Measurements from ENCODE around the gene C3orf18.

The C3orf18 gene

GRCh38 chr3:50568947-50569749, 1.6 kb upstream of the C3orf18 start, which contains the start of gene HEMK1:
HEMK1 (plus strand) TSS chr3:50569522; CDS start chr3:50571105, 1,583 bp downstream.
- Histone ChIP-seq H3K36me3 (ENCODE audit: control insufficient read depth in 2 of 2, insufficient read depth in 2 of 2, low read length in 2 of 2) (peaks cover 5 to 6% of the 10 kb centered on the region in 2 donors), H3K4me3 (ENCODE audit: low read length in 2 of 2) (peak within 1 kb of the TSS; percentile 86 to 99), H3K4me1 (ENCODE audit: control insufficient read depth in 2 of 2, insufficient read depth in 2 of 2, low read length in 2 of 2) (peaks cover 22 to 26% of the 10 kb centered on the region in 2 donors), H3K27me3 (ENCODE audit: control insufficient read depth in 2 of 2, insufficient read depth in 2 of 2, low read length in 2 of 2) (no peaks in the 10 kb centered on the region), H3K9ac (ENCODE audit: low read depth in 1 of 2, low read length in 2 of 2) (peak within 1 kb of the TSS; percentile 94 to 99), H3K9me3 (ENCODE audit: control insufficient read depth in 2 of 2, low read length in 2 of 2) (no peaks in the 10 kb centered on the region), H3K27ac (ENCODE audit: low read depth in 2 of 2, low read length in 2 of 2) (peak within 1 kb of the TSS; percentile 92 to 95)

- H3K36me3 ChIP-seq (ENCODE audit: control insufficient read depth in 2 of 2, insufficient read depth in 2 of 2, low read length in 2 of 2) = no peaks in the 10 kb centered on the region
- H3K27ac ChIP-seq (ENCODE audit: low read depth in 2 of 2, low read length in 2 of 2) = peak overlapping the region in 1 of 2 donors; percentile 65
- H3K4me3 ChIP-seq (ENCODE audit: low read length in 2 of 2) = peak overlapping the region; percentile 56 to 99
- no peaks in the 10 kb centered on the region for H3K9me3 ChIP-seq (ENCODE audit: control insufficient read depth in 2 of 2, low read length in 2 of 2)
- H3K9ac ChIP-seq (ENCODE audit: low read depth in 1 of 2, low read length in 2 of 2) = peak overlapping the region; percentile 62 to 63
- H3K4me1 ChIP-seq (ENCODE audit: control insufficient read depth in 2 of 2, insufficient read depth in 2 of 2, low read length in 2 of 2) = peaks cover 20 to 22% of the 10 kb centered on the region in 2 donors
- H3K27me3 ChIP-seq (ENCODE audit: control insufficient read depth in 2 of 2, insufficient read depth in 2 of 2, low read length in 2 of 2) = no peaks in the 10 kb centered on the region
These were observed 549 bp downstream of the C3orf18 start for GRCh38 chr3:50567011-50567385.

- no peak overlapping the region for H3K27ac ChIP-seq (ENCODE audit: low read depth in 2 of 2, low read length in 2 of 2)
- peaks cover 16 to 17% of the 10 kb centered on the region in 2 donors for H3K4me1 ChIP-seq (ENCODE audit: control insufficient read depth in 2 of 2, insufficient read depth in 2 of 2, low read length in 2 of 2)
- no peak overlapping the region for H3K9ac ChIP-seq (ENCODE audit: low read depth in 1 of 2, low read length in 2 of 2)
- no peaks in the 10 kb centered on the region for H3K36me3 ChIP-seq (ENCODE audit: control insufficient read depth in 2 of 2, insufficient read depth in 2 of 2, low read length in 2 of 2)
- H3K4me3 ChIP-seq (ENCODE audit: low read length in 2 of 2) = no peak overlapping the region
- no peaks in the 10 kb centered on the region for H3K9me3 ChIP-seq (ENCODE audit: control insufficient read depth in 2 of 2, low read length in 2 of 2)
- no peaks in the 10 kb centered on the region for H3K27me3 ChIP-seq (ENCODE audit: control insufficient read depth in 2 of 2, insufficient read depth in 2 of 2, low read length in 2 of 2)
These were observed 3.2 kb downstream of the C3orf18 start for GRCh38 chr3:50564321-50564720.

GRCh38 chr3:50563867-50564266, 3.7 kb downstream of the C3orf18 start:
- Histone ChIP-seq H3K4me3 (ENCODE audit: low read length in 2 of 2) (no peak overlapping the region), H3K36me3 (ENCODE audit: control insufficient read depth in 2 of 2, insufficient read depth in 2 of 2, low read length in 2 of 2) (no peaks in the 10 kb centered on the region), H3K9me3 (ENCODE audit: control insufficient read depth in 2 of 2, low read length in 2 of 2) (no peaks in the 10 kb centered on the region), H3K4me1 (ENCODE audit: control insufficient read depth in 2 of 2, insufficient read depth in 2 of 2, low read length in 2 of 2) (peaks cover 16 to 17% of the 10 kb centered on the region in 2 donors), H3K27ac (ENCODE audit: low read depth in 2 of 2, low read length in 2 of 2) (no peak overlapping the region), H3K9ac (ENCODE audit: low read depth in 1 of 2, low read length in 2 of 2) (no peak overlapping the region), H3K27me3 (ENCODE audit: control insufficient read depth in 2 of 2, insufficient read depth in 2 of 2, low read length in 2 of 2) (no peaks in the 10 kb centered on the region)

GRCh38 chr3:50562861-50563260, 4.7 kb downstream of the C3orf18 start:
- Histone ChIP-seq H3K36me3 (ENCODE audit: control insufficient read depth in 2 of 2, insufficient read depth in 2 of 2, low read length in 2 of 2) (no peaks in the 10 kb centered on the region), H3K4me1 (ENCODE audit: control insufficient read depth in 2 of 2, insufficient read depth in 2 of 2, low read length in 2 of 2) (peaks cover 10 to 12% of the 10 kb centered on the region in 2 donors), H3K9ac (ENCODE audit: low read depth in 1 of 2, low read length in 2 of 2) (no peak overlapping the region), H3K9me3 (ENCODE audit: control insufficient read depth in 2 of 2, low read length in 2 of 2) (no peaks in the 10 kb centered on the region), H3K4me3 (ENCODE audit: low read length in 2 of 2) (no peak overlapping the region), H3K27me3 (ENCODE audit: control insufficient read depth in 2 of 2, insufficient read depth in 2 of 2, low read length in 2 of 2) (no peaks in the 10 kb centered on the region), H3K27ac (ENCODE audit: low read depth in 2 of 2, low read length in 2 of 2) (no peak overlapping the region)

- no peaks in the 10 kb centered on the region for H3K9me3 ChIP-seq (ENCODE audit: control insufficient read depth in 2 of 2, low read length in 2 of 2)
- H3K4me3 ChIP-seq (ENCODE audit: low read length in 2 of 2) = no peak overlapping the region
- H3K27ac ChIP-seq (ENCODE audit: low read depth in 2 of 2, low read length in 2 of 2) = no peak overlapping the region
- no peaks in the 10 kb centered on the region for H3K4me1 ChIP-seq (ENCODE audit: control insufficient read depth in 2 of 2, insufficient read depth in 2 of 2, low read length in 2 of 2)
- H3K27me3 ChIP-seq (ENCODE audit: control insufficient read depth in 2 of 2, insufficient read depth in 2 of 2, low read length in 2 of 2) = no peaks in the 10 kb centered on the region
- no peak overlapping the region for H3K9ac ChIP-seq (ENCODE audit: low read depth in 1 of 2, low read length in 2 of 2)
- no peaks in the 10 kb centered on the region for H3K36me3 ChIP-seq (ENCODE audit: control insufficient read depth in 2 of 2, insufficient read depth in 2 of 2, low read length in 2 of 2)
These were observed 7.8 kb downstream of the C3orf18 start for GRCh38 chr3:50559702-50560101.

GRCh38 chr3:50557915-50558314, 9.6 kb downstream of the C3orf18 start:
- H3K36me3 ChIP-seq (ENCODE audit: control insufficient read depth in 2 of 2, insufficient read depth in 2 of 2, low read length in 2 of 2) = no peaks in the 10 kb centered on the region
- no peak overlapping the region for H3K9ac ChIP-seq (ENCODE audit: low read depth in 1 of 2, low read length in 2 of 2)
- no peak overlapping the region for H3K4me3 ChIP-seq (ENCODE audit: low read length in 2 of 2)
- no peaks in the 10 kb centered on the region for H3K9me3 ChIP-seq (ENCODE audit: control insufficient read depth in 2 of 2, low read length in 2 of 2)
- no peak overlapping the region for H3K27ac ChIP-seq (ENCODE audit: low read depth in 2 of 2, low read length in 2 of 2)
- no peaks in the 10 kb centered on the region for H3K4me1 ChIP-seq (ENCODE audit: control insufficient read depth in 2 of 2, insufficient read depth in 2 of 2, low read length in 2 of 2)
- H3K27me3 ChIP-seq (ENCODE audit: control insufficient read depth in 2 of 2, insufficient read depth in 2 of 2, low read length in 2 of 2) = no peaks in the 10 kb centered on the region

GRCh38 chr3:50557106-50557505, 10.4 kb downstream of the C3orf18 start:
- Histone ChIP-seq H3K36me3 (ENCODE audit: control insufficient read depth in 2 of 2, insufficient read depth in 2 of 2, low read length in 2 of 2) (no peaks in the 10 kb centered on the region), H3K9me3 (ENCODE audit: control insufficient read depth in 2 of 2, low read length in 2 of 2) (no peaks in the 10 kb centered on the region), H3K27me3 (ENCODE audit: control insufficient read depth in 2 of 2, insufficient read depth in 2 of 2, low read length in 2 of 2) (no peaks in the 10 kb centered on the region), H3K27ac (ENCODE audit: low read depth in 2 of 2, low read length in 2 of 2) (no peak overlapping the region), H3K4me3 (ENCODE audit: low read length in 2 of 2) (no peak overlapping the region), H3K4me1 (ENCODE audit: control insufficient read depth in 2 of 2, insufficient read depth in 2 of 2, low read length in 2 of 2) (no peaks in the 10 kb centered on the region), H3K9ac (ENCODE audit: low read depth in 1 of 2, low read length in 2 of 2) (no peak overlapping the region)

- H3K27ac ChIP-seq (ENCODE audit: low read depth in 2 of 2, low read length in 2 of 2) = no peak overlapping the region
- H3K9ac ChIP-seq (ENCODE audit: low read depth in 1 of 2, low read length in 2 of 2) = no peak overlapping the region
- H3K9me3 ChIP-seq (ENCODE audit: control insufficient read depth in 2 of 2, low read length in 2 of 2) = no peaks in the 10 kb centered on the region
- no peaks in the 10 kb centered on the region for H3K36me3 ChIP-seq (ENCODE audit: control insufficient read depth in 2 of 2, insufficient read depth in 2 of 2, low read length in 2 of 2)
- no peaks in the 10 kb centered on the region for H3K4me1 ChIP-seq (ENCODE audit: control insufficient read depth in 2 of 2, insufficient read depth in 2 of 2, low read length in 2 of 2)
- no peak overlapping the region for H3K4me3 ChIP-seq (ENCODE audit: low read length in 2 of 2)
- H3K27me3 ChIP-seq (ENCODE audit: control insufficient read depth in 2 of 2, insufficient read depth in 2 of 2, low read length in 2 of 2) = no peaks in the 10 kb centered on the region
These were observed 13.0 kb downstream of the C3orf18 start for GRCh38 chr3:50554553-50554952.

GRCh38 chr3:50552598-50552997, 14.9 kb downstream of the C3orf18 start:
- Histone ChIP-seq H3K27me3 (ENCODE audit: control insufficient read depth in 2 of 2, insufficient read depth in 2 of 2, low read length in 2 of 2) (no peaks in the 10 kb centered on the region), H3K9ac (ENCODE audit: low read depth in 1 of 2, low read length in 2 of 2) (no peak overlapping the region), H3K27ac (ENCODE audit: low read depth in 2 of 2, low read length in 2 of 2) (no peak overlapping the region), H3K4me1 (ENCODE audit: control insufficient read depth in 2 of 2, insufficient read depth in 2 of 2, low read length in 2 of 2) (no peaks in the 10 kb centered on the region), H3K36me3 (ENCODE audit: control insufficient read depth in 2 of 2, insufficient read depth in 2 of 2, low read length in 2 of 2) (no peaks in the 10 kb centered on the region), H3K4me3 (ENCODE audit: low read length in 2 of 2) (no peak overlapping the region), H3K9me3 (ENCODE audit: control insufficient read depth in 2 of 2, low read length in 2 of 2) (no peaks in the 10 kb centered on the region)
